HepG2 (cell line): ENCODE results near the gene POLE. TPM values are rescaled to one million over a fixed set of nuclear protein-coding genes. Genes with fewer than 3 reads are reported as not detected.

Experiments used
- ATAC-seq: fragments of 200-7000 bp; cut with Tn5 transposase; 3 replicates; pipeline ENCODE4 v1.9.1; 2020; ENCODE audit warnings: mild to moderate bottlenecking, moderate library complexity
- BruUV-seq: library from RNA; stranded (reverse); fragments of 400-500 nt; replicated peaks from 2 replicates; lab custom pipeline; 2021; lab: Mats Ljungman, UMichigan
- CTCF ChIA-PET: fragments of 300-600 bp; formaldehyde crosslinking; extraction: SDS; loops from one replicate; lab custom pipeline; 2021; ENCODE audit warnings: low total read pairs, inconsistent platforms, low intra/inter-chr PET ratio; lab: Yijun Ruan, JAX
- POLR2A ChIA-PET: fragments of 350-600 bp; sonication (Branson Sonifier 250); formaldehyde crosslinking; loops from one replicate; lab custom pipeline; 2020; ENCODE audit warnings: antibody characterized with exemption, inconsistent platforms; lab: Yijun Ruan, JAX
- DNase-seq: peaks from one replicate; pipeline ENCODE4 v3.0.0-alpha.2; 2015; ENCODE audit warnings: low spot score
- FAIRE-seq: peaks from 3 replicates; lab custom pipeline; 2011; peaks lifted over from hg19 to GRCh38; lab: Jason Lieb, UNC
- H2AFZ ChIP-seq: one replicate; pipeline ENCODE4 v1.6.1; 2011; ENCODE audit warnings: low read length, inconsistent platforms
- H3K27ac ChIP-seq: fragments of 300-600 bp; 3 replicates; pipeline ENCODE4 v1.8.0; 2011; ENCODE audit warnings: mixed run types, mild to moderate bottlenecking, mixed read lengths, low read length, inconsistent platforms; ENCODE audit not compliant: insufficient read depth; ENCODE audit errors: extremely low read length
- H3K27me3 ChIP-seq, 2 experiments: fragments of 200-600 bp in 1 of 2; 2 replicates in 1 of 2; 3 replicates in 1 of 2; pipeline versions ENCODE4 v1.6.0 to v1.8.0; 2011; ENCODE audit warnings: low read length in 2 of 2, mild to moderate bottlenecking in 2 of 2, moderate library complexity in 2 of 2, inconsistent platforms in 1 of 2; ENCODE audit not compliant: insufficient read depth in 2 of 2, control insufficient read depth in 1 of 2
- H3K36me3 ChIP-seq, 2 experiments: fragments of 200-600 bp in 1 of 2; replicated peaks in 1 of 2; 2 replicates in 1 of 2; 3 replicates in 1 of 2; pipeline versions ENCODE4 v1.5.1 to v1.8.0; 2011; ENCODE audit warnings: low read length in 2 of 2, inconsistent platforms in 1 of 2; ENCODE audit not compliant: insufficient read depth in 2 of 2, control insufficient read depth in 1 of 2
- H3K4me1 ChIP-seq: 2 replicates; pipeline ENCODE4 v1.5.1; 2012; ENCODE audit warnings: low read length, inconsistent platforms; ENCODE audit not compliant: insufficient read depth
- H3K4me2 ChIP-seq: 2 replicates; pipeline ENCODE4 v1.6.0; 2011; ENCODE audit warnings: low read depth, low read length, inconsistent platforms
- H3K4me3 ChIP-seq, 3 experiments: fragments of 200-600 bp in 1 of 3; sonication (generic), shearing (Covaris generic) in 1 of 3; replicated peaks in 1 of 3; 2 replicates each; pipeline ENCODE4 v1.5.1; 2011 to 2016; ENCODE audit warnings: low read length in 3 of 3, inconsistent platforms in 2 of 3, low read depth in 2 of 3, mild to moderate bottlenecking in 2 of 3, control low read depth in 1 of 3, mixed read lengths in 1 of 3; ENCODE audit not compliant: insufficient read depth in 1 of 3
- H3K79me2 ChIP-seq: one replicate; pipeline ENCODE4 v1.6.1; 2011; ENCODE audit warnings: low read length, inconsistent platforms; ENCODE audit not compliant: insufficient read depth
- H3K9ac ChIP-seq: 2 replicates; pipeline ENCODE4 v1.6.0; 2011; ENCODE audit warnings: mild to moderate bottlenecking, low read depth, low read length, inconsistent platforms; ENCODE audit not compliant: insufficient read depth
- H3K9me3 ChIP-seq: 2 replicates; pipeline ENCODE4 v1.5.1; 2012; ENCODE audit warnings: mild to moderate bottlenecking, low read length
- H4K20me1 ChIP-seq: 2 replicates; pipeline ENCODE4 v1.6.0; 2011; ENCODE audit warnings: inconsistent platforms, mild to moderate bottlenecking, low read length, moderate library complexity; ENCODE audit not compliant: insufficient read depth
- CC2D1A ChIP-seq: sonication (generic); formaldehyde crosslinking; IDR thresholded peaks from 2 replicates; pipeline ENCODE4 v1.8.1; 2023; ENCODE audit warnings: mild to moderate bottlenecking, missing genetic modification reagents
- GFI1 ChIP-seq: sonication (generic); formaldehyde crosslinking; IDR thresholded peaks from 2 replicates; pipeline ENCODE4 v1.5.0; 2020; ENCODE audit warnings: missing genetic modification reagents, mild to moderate bottlenecking, borderline replicate concordance
- HOXA5 ChIP-seq: sonication (generic); formaldehyde crosslinking; IDR thresholded peaks from 2 replicates; pipeline ENCODE4 v1.4.0; 2020; ENCODE audit warnings: missing genetic modification reagents
- LCORL ChIP-seq, 2 experiments: fragments of 450-650 bp in 1 of 2; sonication (generic) in 1 of 2; formaldehyde crosslinking in 1 of 2; IDR thresholded peaks; 2 replicates each; pipeline versions ENCODE4 v1.5.0 to v1.6.1; 2017 to 2020; ENCODE audit warnings: antibody characterized with exemption in 1 of 2, missing genetic modification reagents in 1 of 2
- MTF2 ChIP-seq: sonication (generic); formaldehyde crosslinking; IDR thresholded peaks from 2 replicates; pipeline ENCODE4 v1.5.0; 2020; ENCODE audit warnings: missing genetic modification reagents, borderline replicate concordance
- NCOA2 ChIP-seq: sonication (generic); formaldehyde crosslinking; IDR thresholded peaks from 2 replicates; pipeline ENCODE4 v1.8.0; 2022; ENCODE audit warnings: inconsistent platforms
- RBFOX2 ChIP-seq: fragments of 200-400 bp; formaldehyde crosslinking; IDR thresholded peaks from 2 replicates; pipeline ENCODE4 v1.6.1; 2017; ENCODE audit warnings: low read depth, mild to moderate bottlenecking, low read length
- RFXAP ChIP-seq: sonication (generic); formaldehyde crosslinking; IDR thresholded peaks from 2 replicates; pipeline ENCODE4 v1.4.0; 2020; ENCODE audit warnings: missing genetic modification reagents, borderline replicate concordance
- TEAD3 ChIP-seq: optimal IDR thresholded peaks from 2 replicates; pipeline ENCODE3; 2016; ENCODE audit warnings: borderline replicate concordance
- ZNF20 ChIP-seq: sonication (generic); formaldehyde crosslinking; IDR thresholded peaks from 2 replicates; pipeline ENCODE4 v1.4.0; 2020; ENCODE audit warnings: mild to moderate bottlenecking, moderate library complexity, missing genetic modification reagents
- ZNF350 ChIP-seq: sonication (generic); formaldehyde crosslinking; IDR thresholded peaks from 2 replicates; pipeline ENCODE4 v1.4.0; 2020; ENCODE audit warnings: mild to moderate bottlenecking, low read depth, missing genetic modification reagents, borderline replicate concordance
- ZNF547 ChIP-seq: sonication (generic); formaldehyde crosslinking; IDR thresholded peaks from 2 replicates; pipeline ENCODE4 v1.5.1; 2020; ENCODE audit warnings: mild to moderate bottlenecking, missing genetic modification reagents
- ZNF605 ChIP-seq: sonication (generic); formaldehyde crosslinking; IDR thresholded peaks from 2 replicates; pipeline ENCODE4 v1.8.0; 2022; ENCODE audit warnings: mild to moderate bottlenecking, missing genetic modification reagents
- WGBS: methylation state at CpG from one replicate; pipeline ENCODE4 v1.1.6; 2017; ENCODE audit warnings: low lambda C conversion rate; 5-methylcytosine and 5-hydroxymethylcytosine counted together
- in situ Hi-C: cut with HindIII; loops from 2 replicates; pipeline ENCODE4 v1.10.0; 2017; ENCODE audit warnings: low pct_unique_long_range_greater_than_20kb; ENCODE audit not compliant: extremely low pct_ligation_motif_present
- intact Hi-C: fragments of 100-400 bp; cut with micrococcal nuclease; formaldehyde crosslinking; loops from one replicate; pipeline ENCODE4 v1.10.0; 2022; ENCODE audit not compliant: unreplicated experiment
- polyA plus RNA-seq, 8 experiments: library from polyadenylated mRNA; depleted of rRNA in 3 of 8; stranded (reverse) in 7 of 8; unstranded in 1 of 8; fragments of >200 nt; fragmentation: Illumina TruSeq in 4 of 8; extraction: Trizol in 4 of 8; gene quantifications; 2 replicates each; pipeline versions ENCODE4 v1.2.1 to v1.2.3, GENCODE V29; 2011 to 2016; ENCODE audit warnings: low read depth in 4 of 8, missing spikeins in 1 of 8, mixed read lengths in 1 of 8; ENCODE audit not compliant: insufficient read depth in 1 of 8
- total RNA-seq, 5 experiments: library from RNA; depleted of rRNA; stranded (reverse); fragments of >200 nt; fragmentation: Illumina TruSeq; extraction: Trizol; gene quantifications; 2 replicates each; pipeline ENCODE4 v1.2.3, GENCODE V29; 2016; ENCODE audit warnings: low read depth in 1 of 5
- TF ChIP-seq, protein P1 (sequence below): sonication (generic); formaldehyde crosslinking; IDR thresholded peaks from 2 replicates; pipeline ENCODE4; 2020; ENCODE audit warnings: missing genetic modification reagents, mild to moderate bottlenecking, borderline replicate concordance
- TF ChIP-seq, protein P2 (sequence below): sonication (generic); formaldehyde crosslinking; IDR thresholded peaks from 2 replicates; pipeline ENCODE4 v1.8.0; 2022; ENCODE audit warnings: mild to moderate bottlenecking, missing genetic modification reagents; ENCODE audit not compliant: insufficient replicate concordance
- TF ChIP-seq, protein P3 (sequence below): sonication (generic); formaldehyde crosslinking; IDR thresholded peaks from 2 replicates; pipeline ENCODE4 v1.8.1; 2023; ENCODE audit warnings: mild to moderate bottlenecking, missing genetic modification reagents
- TF ChIP-seq, protein P4 (sequence below): sonication (generic); formaldehyde crosslinking; IDR thresholded peaks from 2 replicates; pipeline ENCODE4 v1.5.1; 2020; ENCODE audit warnings: missing genetic modification reagents, mild to moderate bottlenecking, borderline replicate concordance

Gene POLE
- total and polyA plus RNA-seq, 2 of the 13 experiments (the other 11 are each of a cell fraction or from before 2014, with no cell fraction given), result 25.3 to 52.2 TPM

DNA sequence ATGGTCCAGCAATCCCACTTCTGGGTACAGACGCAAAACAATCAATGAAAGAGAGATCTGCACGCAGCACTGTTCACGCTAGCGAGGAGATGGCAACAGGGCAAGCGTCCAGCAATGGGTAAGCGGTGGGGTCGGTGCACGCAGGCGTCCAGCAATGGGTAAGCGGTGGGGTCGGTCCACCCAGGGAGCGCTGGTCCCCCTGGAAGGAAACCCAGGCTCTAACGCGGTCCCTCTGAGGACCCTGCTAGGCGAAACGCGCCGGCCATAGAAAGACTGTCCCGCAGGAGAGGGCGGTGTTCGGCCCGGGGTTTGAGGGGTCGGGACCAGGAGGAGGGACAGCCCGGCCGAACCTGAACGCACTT lies 22.9 kb upstream of the POLE start:
- in situ Hi-C loops, result no loop called here
- DNase-seq, result no peak
- TF ChIP-seq, protein P1, sequence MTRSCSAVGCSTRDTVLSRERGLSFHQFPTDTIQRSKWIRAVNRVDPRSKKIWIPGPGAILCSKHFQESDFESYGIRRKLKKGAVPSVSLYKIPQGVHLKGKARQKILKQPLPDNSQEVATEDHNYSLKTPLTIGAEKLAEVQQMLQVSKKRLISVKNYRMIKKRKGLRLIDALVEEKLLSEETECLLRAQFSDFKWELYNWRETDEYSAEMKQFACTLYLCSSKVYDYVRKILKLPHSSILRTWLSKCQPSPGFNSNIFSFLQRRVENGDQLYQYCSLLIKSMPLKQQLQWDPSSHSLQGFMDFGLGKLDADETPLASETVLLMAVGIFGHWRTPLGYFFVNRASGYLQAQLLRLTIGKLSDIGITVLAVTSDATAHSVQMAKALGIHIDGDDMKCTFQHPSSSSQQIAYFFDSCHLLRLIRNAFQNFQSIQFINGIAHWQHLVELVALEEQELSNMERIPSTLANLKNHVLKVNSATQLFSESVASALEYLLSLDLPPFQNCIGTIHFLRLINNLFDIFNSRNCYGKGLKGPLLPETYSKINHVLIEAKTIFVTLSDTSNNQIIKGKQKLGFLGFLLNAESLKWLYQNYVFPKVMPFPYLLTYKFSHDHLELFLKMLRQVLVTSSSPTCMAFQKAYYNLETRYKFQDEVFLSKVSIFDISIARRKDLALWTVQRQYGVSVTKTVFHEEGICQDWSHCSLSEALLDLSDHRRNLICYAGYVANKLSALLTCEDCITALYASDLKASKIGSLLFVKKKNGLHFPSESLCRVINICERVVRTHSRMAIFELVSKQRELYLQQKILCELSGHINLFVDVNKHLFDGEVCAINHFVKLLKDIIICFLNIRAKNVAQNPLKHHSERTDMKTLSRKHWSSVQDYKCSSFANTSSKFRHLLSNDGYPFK (CRISPR knock-in tag), result peak; percentile 32; the same call in 1 of the 2 replicates
- TF ChIP-seq RBFOX2 (no peak), ZNF605 (CRISPR knock-in tag) (peak; percentile 59; the same call in 1 of the 2 replicates), TEAD3 (CRISPR knock-in tag) (peak; percentile 4), CC2D1A (0 out of 2 replicates have a peak, but pooled peaks have one; percentile 36), LCORL (IDR thresholded peaks at IDR 0.05) (no peak), LCORL (CRISPR knock-in tag; IDR thresholded peaks at IDR 0.05) (peak; percentile 19; the same call in 1 of the 2 replicates), ZNF547 (CRISPR knock-in tag) (peak; percentile 9; the same call in 1 of the 2 replicates), ZNF350 (CRISPR knock-in tag) (peak; percentile 65; the same call in 1 of the 2 replicates), NCOA2 (CRISPR knock-in tag) (no peak), GFI1 (CRISPR knock-in tag) (0 out of 2 replicates have a peak, but pooled peaks have one; percentile 1), MTF2 (CRISPR knock-in tag) (peak; percentile 47; the same call in 1 of the 2 replicates), RFXAP (0 out of 2 replicates have a peak, but pooled peaks have one; percentile 4), HOXA5 (no peak; the same call in 1 of the 2 replicates), ZNF20 (CRISPR knock-in tag) (0 out of 2 replicates have a peak, but pooled peaks have one; percentile 79)
- TF ChIP-seq, protein P2, sequence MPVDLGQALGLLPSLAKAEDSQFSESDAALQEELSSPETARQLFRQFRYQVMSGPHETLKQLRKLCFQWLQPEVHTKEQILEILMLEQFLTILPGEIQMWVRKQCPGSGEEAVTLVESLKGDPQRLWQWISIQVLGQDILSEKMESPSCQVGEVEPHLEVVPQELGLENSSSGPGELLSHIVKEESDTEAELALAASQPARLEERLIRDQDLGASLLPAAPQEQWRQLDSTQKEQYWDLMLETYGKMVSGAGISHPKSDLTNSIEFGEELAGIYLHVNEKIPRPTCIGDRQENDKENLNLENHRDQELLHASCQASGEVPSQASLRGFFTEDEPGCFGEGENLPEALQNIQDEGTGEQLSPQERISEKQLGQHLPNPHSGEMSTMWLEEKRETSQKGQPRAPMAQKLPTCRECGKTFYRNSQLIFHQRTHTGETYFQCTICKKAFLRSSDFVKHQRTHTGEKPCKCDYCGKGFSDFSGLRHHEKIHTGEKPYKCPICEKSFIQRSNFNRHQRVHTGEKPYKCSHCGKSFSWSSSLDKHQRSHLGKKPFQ, result peak; percentile 53
- TF ChIP-seq, protein P3, sequence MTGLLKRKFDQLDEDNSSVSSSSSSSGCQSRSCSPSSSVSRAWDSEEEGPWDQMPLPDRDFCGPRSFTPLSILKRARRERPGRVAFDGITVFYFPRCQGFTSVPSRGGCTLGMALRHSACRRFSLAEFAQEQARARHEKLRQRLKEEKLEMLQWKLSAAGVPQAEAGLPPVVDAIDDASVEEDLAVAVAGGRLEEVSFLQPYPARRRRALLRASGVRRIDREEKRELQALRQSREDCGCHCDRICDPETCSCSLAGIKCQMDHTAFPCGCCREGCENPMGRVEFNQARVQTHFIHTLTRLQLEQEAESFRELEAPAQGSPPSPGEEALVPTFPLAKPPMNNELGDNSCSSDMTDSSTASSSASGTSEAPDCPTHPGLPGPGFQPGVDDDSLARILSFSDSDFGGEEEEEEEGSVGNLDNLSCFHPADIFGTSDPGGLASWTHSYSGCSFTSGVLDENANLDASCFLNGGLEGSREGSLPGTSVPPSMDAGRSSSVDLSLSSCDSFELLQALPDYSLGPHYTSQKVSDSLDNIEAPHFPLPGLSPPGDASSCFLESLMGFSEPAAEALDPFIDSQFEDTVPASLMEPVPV (CRISPR knock-in tag), result 0 out of 2 replicates have a peak, but pooled peaks have one; percentile 22
- TF ChIP-seq, protein P4, sequence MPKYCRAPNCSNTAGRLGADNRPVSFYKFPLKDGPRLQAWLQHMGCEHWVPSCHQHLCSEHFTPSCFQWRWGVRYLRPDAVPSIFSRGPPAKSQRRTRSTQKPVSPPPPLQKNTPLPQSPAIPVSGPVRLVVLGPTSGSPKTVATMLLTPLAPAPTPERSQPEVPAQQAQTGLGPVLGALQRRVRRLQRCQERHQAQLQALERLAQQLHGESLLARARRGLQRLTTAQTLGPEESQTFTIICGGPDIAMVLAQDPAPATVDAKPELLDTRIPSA, result 0 out of 2 replicates have a peak, but pooled peaks have one; percentile 38

More for the DNA sequence above, 22.9 kb upstream of the POLE start:
- POLR2A ChIA-PET, result interaction anchor here (0.6 to 1.4 kb wide), 3 partner anchors 8 to 14 kb away, joined by 3 to 4 read pairs (median 4); no protein-coding TSS in a partner anchor
- Histone ChIP-seq H3K36me3 (peaks cover 4 to 10% of the 10 kb centered on the region in 2 experiments; a peak in 4 of 5 replicates), H4K20me1 (no peaks in the 10 kb centered on the region), H3K4me3 (peak overlapping the region; percentile 68 to 89 (median 75)), H2AFZ (no peak overlapping the region), H3K9ac (peak overlapping the region; percentile 81), H3K9me3 (no peaks in the 10 kb centered on the region), H3K4me2 (peak overlapping the region; percentile 84), H3K4me1 (peaks cover 19% of the 10 kb centered on the region), H3K27me3 (no peaks in the 10 kb centered on the region), H3K27ac (peak overlapping the region; percentile 67), H3K79me2 (peaks cover 35% of the 10 kb centered on the region)
- ATAC-seq (peak; percentile 63), FAIRE-seq (no peak)
- CTCF ChIA-PET, result no interaction called here
- intact Hi-C loops, result no loop called here
- WGBS, result 0% methylated on average over 5 of the region's 26 CpGs
- TSS peak; percentile 91 for BruUV-seq
